Gastroesophageal sphincter (tissue), 4 donors: Measurements from ENCODE around the gene FBRSL1. TPM values are rescaled to one million over a fixed set of nuclear protein-coding genes. Genes with fewer than 3 reads are reported as not detected.
A peak's percentile ranks its signal among the peaks of the same experiment; 100 is the strongest.

Experiments used
- ATAC-seq: fragments of 150-250 bp; one replicate; pipeline ENCODE4 v1.9.1; 2016; ENCODE audit warnings: mild to moderate bottlenecking, moderate library complexity
- H3K27ac ChIP-seq, 4 donors: fragments of 200-600 bp; sonication (generic) in 3 of 4; 1 replicate in 3 of 4; 2 replicates in 1 of 4; pipeline ENCODE4 v1.5.1; 2016 to 2019
- H3K27me3 ChIP-seq: fragments of 200-600 bp; sonication (generic); one replicate; pipeline ENCODE4 v1.5.1; 2019
- H3K36me3 ChIP-seq, 2 donors: fragments of 200-600 bp; sonication (generic); one replicate each; pipeline ENCODE4 v1.5.1; 2019; ENCODE audit warnings: control low read depth in 1 of 2
- H3K4me1 ChIP-seq, 3 donors: fragments of 200-600 bp; sonication (generic); 1 replicate in 2 of 3; 2 replicates in 1 of 3; pipeline ENCODE4 v1.5.1; 2016 to 2019; ENCODE audit warnings: control low read depth in 2 of 3
- H3K4me3 ChIP-seq, 2 donors: fragments of 200-600 bp; sonication (generic); one replicate each; pipeline ENCODE4 v1.5.1; 2019; ENCODE audit warnings: mild to moderate bottlenecking in 1 of 2, moderate library complexity in 1 of 2
- H3K9me3 ChIP-seq, 3 donors: fragments of 200-600 bp; sonication (generic); one replicate each; pipeline ENCODE4 v1.5.1; 2017 to 2019; ENCODE audit warnings: control low read depth in 2 of 3
- CTCF ChIP-seq, 4 experiments: fragments of 200-600 bp in 2 of 4; fragments of 450-650 bp in 2 of 4; sonication (generic) in 1 of 4; IDR thresholded peaks; one replicate each; pipeline ENCODE4 v1.5.1; 2017 to 2019; ENCODE audit warnings: antibody characterized with exemption in 4 of 4, mild to moderate bottlenecking in 2 of 4, moderate library complexity in 2 of 4
- EP300 ChIP-seq: sonication (generic); formaldehyde crosslinking; IDR thresholded peaks from one replicate; pipeline ENCODE4 v1.6.1; 2017; ENCODE audit warnings: antibody characterized with exemption, mild to moderate bottlenecking
- POLR2A ChIP-seq, 2 donors: fragments of 450-650 bp; IDR thresholded peaks; one replicate each; pipeline ENCODE4 v1.6.1; 2017; ENCODE audit warnings: antibody characterized with exemption in 2 of 2, mild to moderate bottlenecking in 2 of 2, moderate library complexity in 1 of 2
- POLR2AphosphoS5 ChIP-seq: sonication (generic); formaldehyde crosslinking; IDR thresholded peaks from one replicate; pipeline ENCODE4 v1.6.1; 2017; ENCODE audit warnings: antibody characterized with exemption
- WGBS, 2 donors: methylation state at CpG; one replicate each; pipeline ENCODE4 v1.1.5; 2018; ENCODE audit warnings: low coverage in 1 of 2; 5-methylcytosine and 5-hydroxymethylcytosine counted together
- total RNA-seq, 4 donors: library from RNA; depleted of rRNA; stranded (reverse); fragments of >200 nt; gene quantifications; one replicate each; pipeline ENCODE4 v1.1.0, GENCODE V29; 2016

The FBRSL1 gene
- total RNA-seq, 4 donors from 2014 or later, result 8.5 to 24.7 (median 15.5) TPM

GRCh38 chr12:132502882-132503193 is 12.9 kb downstream of the FBRSL1 start:
- no peak for TF ChIP-seq CTCF (IDR thresholded peaks at IDR 0.05)
- TF ChIP-seq POLR2A (IDR thresholded peaks at IDR 0.05), result no peak
- TF ChIP-seq EP300, result no peak
- no peak for TF ChIP-seq POLR2AphosphoS5
- H3K27ac ChIP-seq, result no peak overlapping the region
- H3K4me1 ChIP-seq, result peaks cover 0 to 98% (median 71%) of the 10 kb centered on the region in 3 donors
- H3K9me3 ChIP-seq, result no peaks in the 10 kb centered on the region
- H3K27me3 ChIP-seq, result no peaks in the 10 kb centered on the region
- H3K4me3 ChIP-seq, result no peak overlapping the region
- H3K36me3 ChIP-seq, result peaks cover 0 to 1% of the 10 kb centered on the region in 2 donors
- no peak for ATAC-seq
- WGBS, 2 donors, result 60% methylated on average over 1 of the region's 8 CpGs

- WGBS, 2 donors, result no CpG with 5 or more reads among the region's 5 CpGs
- no peaks in the 10 kb centered on the region for H3K9me3 ChIP-seq
- no peak overlapping the region for H3K27ac ChIP-seq
- no peak overlapping the region for H3K4me3 ChIP-seq
- no peak for ATAC-seq
- TF ChIP-seq CTCF (IDR thresholded peaks at IDR 0.05), result no peak
- TF ChIP-seq POLR2AphosphoS5, result no peak
- TF ChIP-seq EP300, result no peak
- no peak for TF ChIP-seq POLR2A (IDR thresholded peaks at IDR 0.05)
- H3K27me3 ChIP-seq, result no peaks in the 10 kb centered on the region
- H3K4me1 ChIP-seq, result peaks cover 0 to 89% (median 71%) of the 10 kb centered on the region in 3 donors
- H3K36me3 ChIP-seq, result peaks cover 0 to 10% of the 10 kb centered on the region in 2 donors
Observed at GRCh38 chr12:132503618-132504204, 13.8 kb downstream of the FBRSL1 start.

GRCh38 chr12:132505105-132505851 is 15.3 kb downstream of the FBRSL1 start:
- H3K36me3 ChIP-seq, result peaks cover 0 to 25% of the 10 kb centered on the region in 2 donors
- peaks cover 0 to 73% (median 60%) of the 10 kb centered on the region in 3 donors for H3K4me1 ChIP-seq
- no peaks in the 10 kb centered on the region for H3K9me3 ChIP-seq
- H3K27me3 ChIP-seq, result no peaks in the 10 kb centered on the region
- TF ChIP-seq POLR2A (IDR thresholded peaks at IDR 0.05), result no peak
- no peak overlapping the region for H3K4me3 ChIP-seq
- no CpG with 5 or more reads among the region's 27 CpGs for WGBS, 2 donors
- H3K27ac ChIP-seq, result peak overlapping the region in 2 of 4 donors; percentile 15 to 61
- no peak for ATAC-seq

DNA sequence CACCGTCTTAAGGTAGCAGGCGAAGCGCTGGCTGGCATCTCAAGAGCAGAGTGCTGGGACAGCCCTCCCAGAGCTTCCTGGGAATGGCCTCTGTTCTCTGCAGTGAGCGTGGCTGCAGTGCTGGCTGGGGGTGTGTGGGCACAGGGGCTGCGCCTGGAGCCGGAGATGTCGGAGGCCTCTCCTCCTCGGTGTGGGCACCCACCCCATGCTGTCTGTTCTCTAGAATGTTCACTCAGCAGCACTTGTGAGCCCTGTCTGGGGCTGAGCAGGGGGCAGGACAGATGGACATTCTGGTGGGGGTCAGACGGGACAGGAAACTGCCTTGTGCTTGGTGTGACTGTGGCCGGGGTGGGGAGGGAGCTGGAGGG is 15.9 kb downstream of the FBRSL1 start:
- H3K36me3 ChIP-seq, result peaks cover 0 to 31% of the 10 kb centered on the region in 2 donors
- no peaks in the 10 kb centered on the region for H3K9me3 ChIP-seq
- peaks cover 0 to 68% (median 56%) of the 10 kb centered on the region in 3 donors for H3K4me1 ChIP-seq
- no peaks in the 10 kb centered on the region for H3K27me3 ChIP-seq
- TF ChIP-seq POLR2AphosphoS5, result no peak
- peak overlapping the region in 2 of 4 donors; percentile 15 to 61 for H3K27ac ChIP-seq
- WGBS, 2 donors, result 52 to 63% methylated on average over 2 of the region's 10 CpGs
- no peak for ATAC-seq
- no peak overlapping the region for H3K4me3 ChIP-seq

DNA sequence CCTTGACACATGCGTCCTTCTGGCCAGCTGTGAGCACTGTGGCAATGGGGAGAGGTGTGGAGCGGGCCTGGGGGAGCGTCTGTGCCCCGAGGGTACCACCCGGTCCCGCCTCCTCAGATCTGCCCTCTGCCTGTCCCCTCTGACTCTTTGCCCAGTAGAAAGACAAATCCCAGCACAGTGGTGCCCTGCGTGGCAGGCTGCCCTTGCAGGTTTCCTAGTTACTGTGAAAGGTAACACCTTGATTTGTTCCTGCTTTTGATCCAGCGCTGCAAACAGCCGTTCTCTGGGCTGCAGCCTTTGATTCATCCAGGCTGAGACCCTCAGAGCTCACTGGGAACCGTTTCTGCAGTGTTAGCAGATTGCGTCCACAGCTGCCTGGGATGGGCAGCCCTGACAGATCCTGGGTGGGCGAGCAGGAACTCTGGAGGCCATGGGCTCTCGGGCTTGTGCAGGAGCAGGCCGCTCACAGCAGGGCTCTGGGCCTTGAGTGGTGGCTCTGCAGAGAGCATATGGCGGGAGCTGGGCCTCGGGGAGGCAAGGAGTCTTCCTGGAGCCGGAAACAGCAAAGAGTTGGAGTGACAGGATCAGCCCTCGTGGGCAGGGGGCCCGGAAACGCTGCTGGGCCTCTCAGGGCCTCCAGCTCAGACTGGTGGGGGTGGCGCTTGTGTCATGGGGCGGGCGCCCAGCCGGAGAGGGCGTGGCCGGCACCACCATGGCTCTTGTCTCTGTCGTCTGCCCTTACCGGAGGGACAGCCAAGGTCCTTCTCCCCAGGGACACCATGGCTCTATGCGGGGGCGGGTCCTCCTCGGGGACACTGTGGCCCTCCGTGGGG is 16.6 kb downstream of the FBRSL1 start:
- Histone ChIP-seq H3K4me1 (peaks cover 0 to 64% (median 49%) of the 10 kb centered on the region in 3 donors), H3K9me3 (no peaks in the 10 kb centered on the region), H3K4me3 (peak overlapping the region in 1 of 2 donors; percentile 28), H3K27me3 (no peaks in the 10 kb centered on the region), H3K27ac (peak overlapping the region in 3 of 4 donors; percentile 47 to 61 (median 60)), H3K36me3 (peaks cover 0 to 38% of the 10 kb centered on the region in 2 donors)
- TF ChIP-seq POLR2A (IDR thresholded peaks at IDR 0.05), result no peak
- no peak for TF ChIP-seq POLR2AphosphoS5
- ATAC-seq, result peak; percentile 80
- 36 to 57% methylated on average over 3 to 6 of the region's 32 CpGs for WGBS, 2 donors

DNA sequence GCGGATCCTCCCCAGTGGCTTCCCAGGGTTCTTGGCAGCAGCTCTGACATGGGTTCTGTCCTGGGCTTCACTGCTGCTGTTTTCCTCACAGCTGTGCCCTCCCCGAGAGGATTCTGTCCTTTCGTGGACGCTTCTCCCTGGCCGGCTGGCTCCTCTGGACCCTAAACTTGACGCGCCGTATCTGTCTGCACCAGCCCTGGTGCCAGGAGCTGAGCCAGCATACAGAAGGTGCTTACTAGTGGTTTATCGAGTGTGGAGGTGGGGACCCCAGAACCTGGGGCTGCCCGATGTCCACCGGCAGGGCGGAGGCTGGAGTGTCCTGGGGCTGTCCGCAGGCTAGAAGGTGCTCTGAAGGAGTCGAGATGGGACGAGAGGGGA is 17.2 kb downstream of the FBRSL1 start:
- WGBS, 2 donors, result no CpG with 5 or more reads among the region's 15 CpGs
- Histone ChIP-seq H3K4me3 (peak overlapping the region in 1 of 2 donors; percentile 28), H3K9me3 (no peaks in the 10 kb centered on the region), H3K36me3 (peaks cover 0 to 44% of the 10 kb centered on the region in 2 donors), H3K27me3 (no peaks in the 10 kb centered on the region), H3K27ac (peak overlapping the region in 3 of 4 donors; percentile 47 to 61 (median 60)), H3K4me1 (peaks cover 0 to 64% (median 43%) of the 10 kb centered on the region in 3 donors)
- ATAC-seq, result peak; percentile 8
- TF ChIP-seq POLR2AphosphoS5 (no peak), EP300 (no peak)
